GM21528 (cell line): Measurements from ENCODE around the gene IFFO2.
"Not testable (repeated sequence)": the region's sequence is repeated elsewhere in the genome, so short reads cannot be mapped to it uniquely, and the experiment has no call there.

Experiments
- ATAC-seq: cut with Tn5 transposase; IDR thresholded peaks from one replicate; pipeline ENCODE4 v1.9.1; 2021; ENCODE audit warnings: mild to moderate bottlenecking, moderate library complexity; ENCODE audit not compliant: unreplicated experiment, low FRiP score

Gene IFFO2

DNA sequence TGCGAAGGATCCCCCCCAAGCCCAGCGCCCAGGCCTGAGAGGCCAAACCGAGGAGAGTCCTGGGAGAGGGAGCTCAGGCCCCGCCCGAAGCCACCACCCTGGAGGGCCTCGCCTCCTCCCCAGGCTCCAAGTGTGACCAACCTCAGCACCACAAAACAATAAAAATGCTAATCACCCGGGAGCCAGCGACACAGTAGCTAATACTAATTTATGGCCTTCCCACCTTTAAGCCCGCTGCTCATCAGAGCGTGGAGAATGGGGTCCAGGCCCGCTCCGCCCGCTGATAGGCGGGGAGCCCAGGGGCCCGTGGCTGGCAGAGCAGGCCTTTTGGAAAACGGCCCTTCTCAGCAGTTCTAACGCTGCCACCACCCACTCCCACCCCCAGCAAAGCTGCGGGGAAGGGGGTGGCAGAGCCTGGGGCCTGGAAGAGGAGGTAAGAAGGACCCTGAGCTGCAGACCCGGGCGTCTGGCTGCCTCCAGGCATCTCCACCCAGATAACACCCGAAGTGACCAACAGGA is 76.6 kb downstream of the IFFO2 start:
- no peak for ATAC-seq

GRCh38 chr1:18879215-18879790 is 77.2 kb downstream of the IFFO2 start:
- ATAC-seq: no peak

DNA sequence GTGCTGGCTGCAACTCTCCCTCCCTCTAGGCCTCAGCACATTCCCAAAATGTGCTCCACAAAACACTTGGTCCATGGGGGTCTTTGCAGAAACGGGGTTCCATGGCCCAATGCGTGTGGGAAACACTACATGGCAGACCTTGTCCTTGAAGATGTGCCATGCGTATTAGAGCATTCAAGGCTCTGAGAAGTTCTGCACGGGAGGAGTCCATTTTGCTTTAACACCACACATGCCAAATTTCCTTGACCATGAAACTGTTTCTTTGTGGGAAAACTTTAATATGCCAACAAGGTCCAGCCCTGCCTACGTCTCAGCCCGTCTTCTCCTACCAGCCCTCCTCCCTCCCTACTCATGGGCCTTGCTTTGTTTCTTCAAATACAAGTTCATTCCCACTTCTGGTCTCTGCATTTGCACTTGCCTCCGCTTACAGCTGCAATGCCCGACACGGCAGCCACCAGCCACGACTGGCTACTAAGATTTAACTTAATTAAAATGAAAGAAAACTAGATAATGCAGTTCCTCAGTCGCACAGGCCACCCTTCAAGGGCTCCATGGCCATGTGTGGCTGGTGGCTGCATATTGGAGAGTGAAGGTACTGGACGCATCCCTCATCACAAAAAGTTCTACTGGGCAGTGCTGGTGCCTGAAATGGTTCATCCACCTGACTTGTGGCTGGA is 77.8 kb downstream of the IFFO2 start:
- ATAC-seq: no peak

DNA sequence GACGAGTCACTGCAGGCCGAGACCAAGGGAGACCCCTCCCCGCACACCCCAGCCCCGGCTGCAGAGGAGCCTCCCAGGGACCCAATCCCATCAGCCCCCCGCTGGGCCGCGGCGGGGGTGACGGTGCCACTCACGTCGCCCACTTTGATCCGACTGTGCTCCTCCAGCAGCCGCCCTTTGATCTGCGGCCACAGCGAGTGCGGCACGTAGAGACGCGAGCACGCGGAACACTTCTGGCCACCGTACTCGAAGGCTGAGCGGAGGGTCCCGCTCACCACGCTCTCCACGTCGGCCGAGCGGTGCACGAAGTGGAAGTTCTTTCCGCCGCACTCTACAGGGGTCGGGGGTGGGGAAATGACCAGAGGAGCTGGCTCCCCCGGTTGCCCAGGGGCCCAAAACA is 79.2 kb downstream of the IFFO2 start:
- no peak for ATAC-seq

- no peak for ATAC-seq
Measured at GRCh38 chr1:18876210-18876609, 80.3 kb downstream of the IFFO2 start.

- no peak for ATAC-seq
Measured at GRCh38 chr1:18875796-18876128, 80.7 kb downstream of the IFFO2 start.

- no peak for ATAC-seq
Measured at GRCh38 chr1:18875107-18875795, 81.2 kb downstream of the IFFO2 start.

- no peak for ATAC-seq
Measured at GRCh38 chr1:18874600-18874999, 81.9 kb downstream of the IFFO2 start.

GRCh38 chr1:18874036-18874435 is 82.4 kb downstream of the IFFO2 start:
- ATAC-seq: no peak

GRCh38 chr1:18872071-18872611 is 84.3 kb downstream of the IFFO2 start:
- ATAC-seq: no peak

DNA sequence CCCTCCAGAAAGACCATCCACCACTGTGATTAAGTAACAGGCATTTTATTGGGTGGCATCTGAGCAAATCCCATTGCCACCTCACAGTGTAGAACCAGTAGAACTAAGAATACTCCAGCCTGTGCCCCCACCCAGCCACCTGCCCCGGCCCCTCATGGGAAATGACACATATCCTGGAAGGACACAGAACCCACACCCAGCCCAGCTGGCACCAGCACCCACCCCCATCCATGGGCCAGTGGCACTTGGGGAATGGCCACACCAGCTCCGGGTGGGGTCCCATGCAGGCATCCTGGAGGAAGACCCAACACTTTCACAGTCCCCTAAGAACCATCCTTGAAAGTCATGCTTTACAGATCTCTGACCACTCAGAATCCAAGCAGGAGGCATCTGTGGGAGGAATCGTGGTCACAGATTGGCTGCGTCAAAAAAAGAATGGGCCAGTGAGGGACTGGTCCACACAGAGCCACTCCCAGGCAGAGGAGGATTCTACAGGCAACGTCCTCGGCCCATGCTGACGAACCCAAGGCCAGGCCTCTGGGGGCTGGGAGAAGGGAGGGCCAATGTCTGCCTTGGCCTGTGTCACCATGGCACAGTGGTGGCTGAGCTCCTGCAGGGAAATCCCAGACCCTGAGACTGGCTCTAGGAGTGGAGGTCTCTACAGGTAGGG is 84.9 kb downstream of the IFFO2 start:
- no peak for ATAC-seq

DNA sequence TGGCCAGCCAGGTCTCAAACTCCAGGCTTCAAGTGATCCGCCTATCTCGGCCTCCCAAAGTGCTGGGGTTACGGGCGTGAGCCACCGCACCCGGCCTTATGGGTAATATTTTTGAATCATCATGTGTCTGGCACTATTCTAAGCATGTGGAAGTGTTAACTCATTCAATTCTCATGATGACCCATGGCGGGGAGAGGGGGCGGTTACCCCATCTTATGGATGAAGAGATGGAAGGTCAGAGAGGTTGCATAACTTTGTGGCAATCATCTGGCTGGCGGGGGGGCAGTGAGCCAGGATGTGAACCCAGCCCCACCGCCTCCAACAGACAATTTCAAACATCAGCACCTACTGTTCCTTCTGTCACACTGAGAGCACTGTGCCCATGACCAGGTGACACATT is 85.5 kb downstream of the IFFO2 start:
- ATAC-seq: no peak

- not testable (repeated sequence) for ATAC-seq
Measured at GRCh38 chr1:18870595-18870865, 85.9 kb downstream of the IFFO2 start.

DNA sequence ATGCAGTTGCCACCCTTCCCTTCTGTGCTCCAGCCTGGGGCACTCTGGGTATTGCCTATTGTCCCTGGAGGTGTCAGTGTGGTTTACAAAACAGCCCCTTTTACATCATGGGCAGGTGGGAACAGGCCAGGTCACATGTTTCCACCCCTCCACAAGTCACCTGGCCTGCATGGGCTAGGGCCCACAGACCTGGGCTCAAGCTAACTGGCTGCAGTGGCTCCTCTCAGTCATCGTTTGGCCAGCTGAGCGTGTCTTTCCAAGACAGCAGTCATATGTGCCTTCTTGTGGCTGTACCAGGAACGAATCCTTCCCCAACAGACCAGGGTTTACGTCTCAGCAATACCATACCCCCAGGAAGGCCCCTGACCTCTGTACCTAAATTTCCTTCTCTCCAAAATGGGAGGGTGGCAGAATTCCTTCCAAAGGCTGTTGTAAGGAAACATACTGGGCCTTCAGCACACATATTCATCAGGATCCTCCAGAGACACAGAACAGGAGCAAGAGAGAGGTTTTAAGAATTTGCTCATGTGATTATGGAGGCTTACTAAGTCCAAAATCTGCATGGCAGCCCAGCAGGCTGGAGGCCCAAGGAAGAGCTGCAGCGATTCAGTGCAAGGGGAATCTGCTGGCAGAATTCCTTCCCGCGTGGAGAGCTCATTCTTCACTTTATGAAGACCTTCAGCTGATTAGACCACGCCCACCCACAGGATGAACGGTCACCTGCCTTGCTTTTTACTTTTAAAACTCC is 86.5 kb downstream of the IFFO2 start:
- ATAC-seq: no peak

GRCh38 chr1:18868801-18869424 is 87.6 kb downstream of the IFFO2 start:
- no peak for ATAC-seq

DNA sequence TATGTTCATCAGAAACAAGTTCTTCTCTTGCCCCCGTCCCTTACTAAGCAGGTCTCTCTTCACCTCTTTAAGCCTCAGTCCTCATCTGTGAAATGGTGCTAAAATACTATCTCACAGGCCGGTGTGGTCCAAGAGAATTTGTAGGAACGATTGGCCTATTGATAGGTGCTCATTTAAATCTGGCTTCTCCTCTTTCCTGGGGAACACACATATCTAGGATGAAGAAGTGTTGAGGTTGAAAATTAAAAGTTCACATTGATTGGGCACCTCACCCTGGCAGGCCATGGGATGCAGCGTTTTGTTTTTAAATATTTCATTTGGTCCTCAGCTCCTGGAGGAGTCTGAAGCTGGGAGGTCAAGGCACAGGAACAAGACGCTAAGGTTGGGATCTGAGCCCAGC is 88.1 kb downstream of the IFFO2 start:
- no peak for ATAC-seq

- ATAC-seq: no peak
Measured at GRCh38 chr1:18866846-18867245, 89.6 kb downstream of the IFFO2 start.

DNA sequence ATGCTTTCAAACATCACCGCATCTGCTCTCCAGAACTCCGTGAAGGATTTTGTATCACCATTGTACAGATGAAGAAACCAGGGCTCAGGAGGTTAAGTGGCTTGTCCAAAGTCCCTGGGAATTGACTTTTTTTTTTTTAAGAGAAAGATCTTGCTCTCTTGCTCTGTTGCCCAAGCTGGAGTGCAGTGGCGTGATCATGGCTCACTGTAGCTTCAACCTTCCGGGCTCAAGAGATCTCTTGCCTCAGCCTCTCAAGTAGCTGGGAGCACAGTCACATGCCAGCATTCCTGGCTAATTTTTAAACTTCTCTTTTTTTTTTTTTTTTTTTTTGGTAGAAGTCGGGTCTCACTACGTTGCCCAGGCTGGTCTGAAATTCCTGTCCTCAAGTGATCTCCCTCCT is 90.2 kb downstream of the IFFO2 start:
- ATAC-seq: no peak

GRCh38 chr1:18865176-18865575 is 91.3 kb downstream of the IFFO2 start:
- ATAC-seq: no peak

GRCh38 chr1:18861590-18861989 is 94.9 kb downstream of the IFFO2 start:
- no peak for ATAC-seq
